ENCODE measurements around the gene NAGPA. TPM values are rescaled to one million over a fixed set of nuclear protein-coding genes. Genes with fewer than 3 reads are reported as not detected.

The NAGPA gene
- polyA plus RNA-seq, 4 donors: 13.2 to 26.8 (median 21.5) TPM

DNA sequence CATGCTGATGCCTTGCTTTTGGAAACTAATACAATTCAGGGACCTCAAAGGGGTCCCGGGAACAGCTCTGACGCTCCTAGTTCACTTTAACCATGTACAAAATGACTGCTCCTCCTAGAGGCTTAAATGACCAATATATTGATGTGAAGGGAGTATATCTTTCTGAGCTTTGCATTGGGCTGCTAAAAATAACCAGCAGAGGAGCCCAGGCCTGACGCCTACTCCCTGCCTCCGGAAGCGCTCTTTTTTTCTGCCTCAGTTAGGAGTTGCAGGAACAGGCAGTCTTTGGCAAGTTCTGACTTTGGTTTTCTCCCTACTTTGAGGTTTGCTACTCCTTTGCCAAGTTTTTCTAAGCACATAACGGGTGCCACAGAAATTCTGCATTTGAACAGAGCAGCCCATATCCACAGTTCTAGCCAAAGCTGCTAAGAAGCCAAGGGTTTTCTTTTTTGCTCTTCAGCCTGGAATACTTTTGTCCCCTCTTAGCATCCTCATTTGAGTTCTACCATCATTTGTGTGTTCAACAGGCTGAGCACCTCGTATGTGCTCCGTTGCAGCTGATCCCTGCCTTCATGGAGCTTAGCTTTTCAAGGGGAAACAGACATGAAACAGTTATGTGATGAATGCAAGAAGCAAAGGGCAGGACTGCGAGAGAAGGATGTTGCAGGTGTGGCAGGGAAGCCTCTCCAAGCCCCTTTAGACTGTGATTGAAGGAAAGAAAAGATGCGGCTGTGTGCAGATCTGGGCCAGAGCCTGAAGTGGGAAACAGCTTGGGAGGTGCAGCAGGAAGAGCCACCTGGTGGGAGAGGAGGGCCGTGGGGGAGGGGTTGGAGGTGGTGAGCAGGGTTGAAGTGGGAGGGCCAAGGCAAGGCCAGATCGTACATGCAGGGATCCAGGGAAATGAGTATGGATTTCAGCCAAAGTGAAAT lies 2.8 kb upstream of the NAGPA start:
- H3K36me3 ChIP-seq (ENCODE audit: control insufficient read depth in 3 of 3, insufficient read depth in 2 of 3, low read depth in 1 of 3, low read length in 3 of 3): peaks cover 0 to 5% (median 0%) of the 10 kb centered on the region in 3 donors
- no peaks in the 10 kb centered on the region for H3K27me3 ChIP-seq (ENCODE audit: control insufficient read depth in 3 of 3, insufficient read depth in 3 of 3, low read length in 3 of 3)
- no peak overlapping the region for H3K4me3 ChIP-seq (ENCODE audit: low read depth in 1 of 3, low read length in 3 of 3)
- H3K9me3 ChIP-seq (ENCODE audit: control insufficient read depth in 2 of 2, insufficient read depth in 1 of 2, low read depth in 1 of 2, low read length in 1 of 2): no peaks in the 10 kb centered on the region
- H3K4me1 ChIP-seq (ENCODE audit: control insufficient read depth in 3 of 3, insufficient read depth in 2 of 3, low read depth in 1 of 3, low read length in 2 of 3): peaks cover 0 to 37% (median 5%) of the 10 kb centered on the region in 3 donors
- WGBS, 3 donors: 54 to 64% (median 60%) methylated on average over 12 of the region's 12 CpGs
- peak overlapping the region in 1 of 3 donors; percentile 77 for H3K27ac ChIP-seq (ENCODE audit: low read depth in 1 of 3, low read length in 2 of 3)
- DNase-seq (peak in 1 of 2 donors; percentile 23), FAIRE-seq (no peak)

DNA sequence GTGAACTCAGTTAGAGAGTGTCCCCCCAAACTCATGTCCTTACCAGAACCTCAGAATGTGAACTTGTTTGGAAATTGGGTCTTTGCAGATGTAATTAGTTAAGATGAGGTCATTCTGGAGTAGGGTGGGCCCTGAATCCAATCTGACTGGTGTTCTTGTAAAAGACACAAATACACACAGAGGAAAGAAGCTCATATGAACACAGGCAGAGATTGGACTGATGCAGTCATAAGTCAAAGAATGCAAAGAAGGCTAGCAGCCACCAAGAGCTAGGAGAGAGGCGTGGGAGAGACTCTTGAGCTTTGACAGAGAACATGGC lies 2.1 kb upstream of the NAGPA start:
- 76 to 84% (median 77%) methylated on average over 1 of the region's 1 CpG for whole genome bisulfite sequencing, 3 donors
- peak overlapping the region in 1 of 3 donors; percentile 77 for H3K27ac ChIP-seq (ENCODE audit: low read depth in 1 of 3, low read length in 2 of 3)
- FAIRE-seq: no peak

DNA sequence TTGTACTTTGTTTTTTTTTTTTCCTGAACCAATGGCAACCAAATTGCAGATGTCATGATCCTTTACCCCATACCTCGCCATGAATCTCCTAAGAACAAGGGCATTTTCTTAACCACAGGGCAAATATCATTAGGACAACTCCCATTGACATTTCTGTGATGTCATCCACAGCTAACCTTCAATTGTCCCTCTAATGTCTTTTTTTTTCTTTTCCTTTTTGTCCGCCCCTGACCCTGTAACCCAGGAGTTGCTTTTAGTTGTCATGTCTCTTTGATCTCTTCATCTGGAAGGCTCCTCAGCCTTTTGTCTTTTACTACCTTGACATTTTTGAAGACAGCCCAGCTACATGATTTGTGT lies 410 bp upstream of the NAGPA start:
- no peaks in the 10 kb centered on the region for H3K9me3 ChIP-seq (ENCODE audit: control insufficient read depth in 2 of 2, insufficient read depth in 1 of 2, low read depth in 1 of 2, low read length in 1 of 2)
- no peak for FAIRE-seq
- 7 to 13% (median 8%) methylated on average over 2 of the region's 2 CpGs for WGBS, 3 donors
- H3K4me3 ChIP-seq (ENCODE audit: low read depth in 1 of 3, low read length in 3 of 3): peak overlapping the region; percentile 73 to 91 (median 75)
- H3K27ac ChIP-seq (ENCODE audit: low read depth in 1 of 3, low read length in 2 of 3): peak overlapping the region in 2 of 3 donors; percentile 72 to 84
- peaks cover 0 to 24% (median 0%) of the 10 kb centered on the region in 3 donors for H3K36me3 ChIP-seq (ENCODE audit: control insufficient read depth in 3 of 3, insufficient read depth in 2 of 3, low read depth in 1 of 3, low read length in 3 of 3)
- no peak for DNase-seq
- H3K4me1 ChIP-seq (ENCODE audit: control insufficient read depth in 3 of 3, insufficient read depth in 2 of 3, low read depth in 1 of 3, low read length in 2 of 3): peaks cover 0 to 29% (median 5%) of the 10 kb centered on the region in 3 donors
- H3K27me3 ChIP-seq (ENCODE audit: control insufficient read depth in 3 of 3, insufficient read depth in 3 of 3, low read length in 3 of 3): no peaks in the 10 kb centered on the region

More for the DNA sequence above, 2.1 kb upstream of the NAGPA start:
- no peak for DNase-seq
- Histone ChIP-seq H3K4me1 (ENCODE audit: control insufficient read depth in 3 of 3, insufficient read depth in 2 of 3, low read depth in 1 of 3, low read length in 2 of 3) (peaks cover 0 to 33% (median 5%) of the 10 kb centered on the region in 3 donors), H3K9me3 (ENCODE audit: control insufficient read depth in 2 of 2, insufficient read depth in 1 of 2, low read depth in 1 of 2, low read length in 1 of 2) (no peaks in the 10 kb centered on the region), H3K4me3 (ENCODE audit: low read depth in 1 of 3, low read length in 3 of 3) (no peak overlapping the region), H3K36me3 (ENCODE audit: control insufficient read depth in 3 of 3, insufficient read depth in 2 of 3, low read depth in 1 of 3, low read length in 3 of 3) (peaks cover 0 to 9% (median 0%) of the 10 kb centered on the region in 3 donors), H3K27me3 (ENCODE audit: control insufficient read depth in 3 of 3, insufficient read depth in 3 of 3, low read length in 3 of 3) (no peaks in the 10 kb centered on the region)

DNA sequence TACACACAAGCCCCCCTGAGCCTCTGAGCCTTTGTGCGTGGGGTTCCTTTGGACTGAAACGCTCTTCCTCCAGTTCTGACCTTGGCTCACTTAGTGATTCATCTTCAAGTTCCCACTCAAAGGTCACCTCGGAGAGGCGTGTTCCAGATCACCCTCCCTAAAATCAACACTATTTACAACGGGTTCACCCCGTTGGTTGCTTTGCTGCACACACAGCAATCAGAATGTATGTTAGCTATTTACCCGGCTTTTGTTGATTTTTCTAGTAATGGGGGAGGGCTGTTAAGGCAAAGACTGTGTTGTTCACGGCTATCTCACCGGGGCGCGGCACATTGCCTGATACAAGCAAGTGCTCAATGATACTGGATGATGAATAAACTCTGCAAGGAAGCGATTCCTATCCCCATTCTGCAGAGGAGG lies 977 bp downstream of the NAGPA start:
- 11 to 30% (median 22%) methylated on average over 12 of the region's 12 CpGs for WGBS, 3 donors
- DNase-seq (peak; percentile 61 to 85), FAIRE-seq (no peak)

DNA sequence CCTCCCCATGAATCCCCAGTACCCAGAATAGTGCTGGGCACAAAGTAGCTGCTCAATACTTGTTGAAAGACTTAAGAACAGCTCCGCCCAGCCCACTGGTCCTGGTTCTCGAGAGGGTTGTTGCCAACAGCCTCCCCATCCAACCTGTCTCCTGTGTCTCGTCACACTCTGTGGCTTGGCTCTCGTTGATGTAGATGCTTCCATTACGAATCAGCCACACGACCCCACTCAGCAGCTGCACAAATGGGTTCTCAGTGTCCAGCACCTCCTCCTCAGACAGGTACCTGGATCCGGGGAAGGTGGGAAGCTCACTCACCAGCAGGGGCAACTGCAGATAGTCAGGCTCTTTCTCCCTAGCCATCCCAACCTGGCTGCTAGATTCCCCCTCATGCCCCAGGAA lies 2.1 kb downstream of the NAGPA start:
- no peaks in the 10 kb centered on the region for H3K9me3 ChIP-seq (ENCODE audit: control insufficient read depth in 2 of 2, insufficient read depth in 1 of 2, low read depth in 1 of 2, low read length in 1 of 2)
- H3K4me3 ChIP-seq (ENCODE audit: low read depth in 1 of 3, low read length in 3 of 3): no peak overlapping the region
- H3K4me1 ChIP-seq (ENCODE audit: control insufficient read depth in 3 of 3, insufficient read depth in 2 of 3, low read depth in 1 of 3, low read length in 2 of 3): peaks cover 0 to 26% (median 5%) of the 10 kb centered on the region in 3 donors
- WGBS, 3 donors: 81 to 89% (median 88%) methylated on average over 7 of the region's 7 CpGs
- H3K36me3 ChIP-seq (ENCODE audit: control insufficient read depth in 3 of 3, insufficient read depth in 2 of 3, low read depth in 1 of 3, low read length in 3 of 3): peaks cover 1 to 50% (median 8%) of the 10 kb centered on the region in 3 donors
- DNase-seq (no peak), FAIRE-seq (no peak)
- no peaks in the 10 kb centered on the region for H3K27me3 ChIP-seq (ENCODE audit: control insufficient read depth in 3 of 3, insufficient read depth in 3 of 3, low read length in 3 of 3)
- no peak overlapping the region for H3K27ac ChIP-seq (ENCODE audit: low read depth in 1 of 3, low read length in 2 of 3)

More for the DNA sequence above, 977 bp downstream of the NAGPA start:
- Histone ChIP-seq H3K9me3 (ENCODE audit: control insufficient read depth in 2 of 2, insufficient read depth in 1 of 2, low read depth in 1 of 2, low read length in 1 of 2) (no peaks in the 10 kb centered on the region), H3K4me3 (ENCODE audit: low read depth in 1 of 3, low read length in 3 of 3) (peak overlapping the region; percentile 73 to 91 (median 75)), H3K36me3 (ENCODE audit: control insufficient read depth in 3 of 3, insufficient read depth in 2 of 3, low read depth in 1 of 3, low read length in 3 of 3) (peaks cover 0 to 38% (median 1%) of the 10 kb centered on the region in 3 donors), H3K27me3 (ENCODE audit: control insufficient read depth in 3 of 3, insufficient read depth in 3 of 3, low read length in 3 of 3) (no peaks in the 10 kb centered on the region), H3K4me1 (ENCODE audit: control insufficient read depth in 3 of 3, insufficient read depth in 2 of 3, low read depth in 1 of 3, low read length in 2 of 3) (peaks cover 0 to 29% (median 5%) of the 10 kb centered on the region in 3 donors), H3K27ac (ENCODE audit: low read depth in 1 of 3, low read length in 2 of 3) (peak overlapping the region; percentile 52 to 83 (median 72))

DNA sequence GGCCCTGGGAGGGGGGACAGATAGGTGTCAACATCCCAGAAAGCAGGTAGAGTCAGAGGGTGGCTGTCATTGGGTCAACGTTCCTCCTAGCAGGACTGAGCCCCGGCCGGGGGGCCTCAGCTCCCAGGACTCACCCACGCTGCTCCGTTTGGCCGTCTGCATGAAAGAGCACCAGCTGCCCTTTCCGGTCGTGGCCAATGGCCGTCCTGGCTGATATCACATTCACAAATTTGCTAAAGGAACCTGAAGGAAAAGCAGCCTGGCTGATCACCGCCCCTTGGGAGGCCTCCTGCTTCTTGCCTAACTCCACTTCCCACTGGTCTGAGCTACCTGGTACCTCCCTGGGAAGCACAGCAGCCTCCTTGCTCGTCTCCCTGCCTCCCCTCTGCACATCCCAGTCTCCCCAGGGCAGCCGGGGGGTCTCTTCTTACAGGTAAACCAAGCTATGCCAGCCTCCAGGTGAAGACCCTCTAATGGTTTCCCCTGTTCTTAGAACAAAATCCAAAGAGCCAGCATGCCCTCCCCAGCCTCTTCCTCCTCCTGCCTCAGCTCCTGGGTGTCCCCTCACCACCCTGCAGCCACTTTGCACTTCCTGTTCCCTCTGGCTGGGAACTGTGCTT lies 3.4 kb downstream of the NAGPA start:
- 86 to 94% (median 94%) methylated on average over 12 of the region's 12 CpGs for WGBS, 3 donors
- H3K27me3 ChIP-seq (ENCODE audit: control insufficient read depth in 3 of 3, insufficient read depth in 3 of 3, low read length in 3 of 3): no peaks in the 10 kb centered on the region
- peaks cover 0 to 14% (median 5%) of the 10 kb centered on the region in 3 donors for H3K4me1 ChIP-seq (ENCODE audit: control insufficient read depth in 3 of 3, insufficient read depth in 2 of 3, low read depth in 1 of 3, low read length in 2 of 3)
- no peaks in the 10 kb centered on the region for H3K9me3 ChIP-seq (ENCODE audit: control insufficient read depth in 2 of 2, insufficient read depth in 1 of 2, low read depth in 1 of 2, low read length in 1 of 2)
- peaks cover 2 to 56% (median 8%) of the 10 kb centered on the region in 3 donors for H3K36me3 ChIP-seq (ENCODE audit: control insufficient read depth in 3 of 3, insufficient read depth in 2 of 3, low read depth in 1 of 3, low read length in 3 of 3)
- no peak overlapping the region for H3K4me3 ChIP-seq (ENCODE audit: low read depth in 1 of 3, low read length in 3 of 3)
- DNase-seq (no peak), FAIRE-seq (no peak)
- no peak overlapping the region for H3K27ac ChIP-seq (ENCODE audit: low read depth in 1 of 3, low read length in 2 of 3)

DNA sequence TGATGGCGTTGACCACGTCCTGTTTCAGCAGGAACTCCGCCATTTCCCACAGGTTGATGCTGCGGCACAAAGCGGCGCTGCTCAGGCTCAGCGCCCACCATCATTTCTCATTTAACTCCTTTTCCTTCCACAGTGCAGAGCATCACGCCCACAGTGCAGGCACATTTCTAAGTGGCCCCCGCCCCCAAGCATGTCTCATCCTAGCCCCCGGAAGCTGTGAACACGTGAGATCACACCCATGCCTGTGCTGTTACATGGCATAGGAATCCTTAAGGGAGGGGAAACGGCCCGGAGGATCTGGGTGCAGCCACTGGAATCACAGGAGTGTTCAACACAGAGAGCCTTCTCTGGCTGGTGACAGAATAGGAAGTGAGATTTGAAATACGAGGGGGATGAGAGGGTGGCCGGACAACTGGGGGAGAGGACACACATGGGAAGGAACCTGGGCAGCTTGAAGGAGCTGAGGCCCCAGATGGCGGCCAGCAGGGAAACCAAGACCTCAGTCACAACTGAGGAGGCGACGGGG lies 4.7 kb downstream of the NAGPA start:
- 88 to 93% (median 90%) methylated on average over 18 of the region's 18 CpGs for WGBS, 3 donors
- H3K27me3 ChIP-seq (ENCODE audit: control insufficient read depth in 3 of 3, insufficient read depth in 3 of 3, low read length in 3 of 3): no peaks in the 10 kb centered on the region
- no peak for FAIRE-seq
- H3K9me3 ChIP-seq (ENCODE audit: control insufficient read depth in 2 of 2, insufficient read depth in 1 of 2, low read depth in 1 of 2, low read length in 1 of 2): no peaks in the 10 kb centered on the region
- no peak for DNase-seq
- H3K4me1 ChIP-seq (ENCODE audit: control insufficient read depth in 3 of 3, insufficient read depth in 2 of 3, low read depth in 1 of 3, low read length in 2 of 3): peaks cover 0 to 4% (median 0%) of the 10 kb centered on the region in 3 donors
- no peak overlapping the region for H3K27ac ChIP-seq (ENCODE audit: low read depth in 1 of 3, low read length in 2 of 3)
- peaks cover 2 to 64% (median 8%) of the 10 kb centered on the region in 3 donors for H3K36me3 ChIP-seq (ENCODE audit: control insufficient read depth in 3 of 3, insufficient read depth in 2 of 3, low read depth in 1 of 3, low read length in 3 of 3)
- no peak overlapping the region for H3K4me3 ChIP-seq (ENCODE audit: low read depth in 1 of 3, low read length in 3 of 3)

DNA sequence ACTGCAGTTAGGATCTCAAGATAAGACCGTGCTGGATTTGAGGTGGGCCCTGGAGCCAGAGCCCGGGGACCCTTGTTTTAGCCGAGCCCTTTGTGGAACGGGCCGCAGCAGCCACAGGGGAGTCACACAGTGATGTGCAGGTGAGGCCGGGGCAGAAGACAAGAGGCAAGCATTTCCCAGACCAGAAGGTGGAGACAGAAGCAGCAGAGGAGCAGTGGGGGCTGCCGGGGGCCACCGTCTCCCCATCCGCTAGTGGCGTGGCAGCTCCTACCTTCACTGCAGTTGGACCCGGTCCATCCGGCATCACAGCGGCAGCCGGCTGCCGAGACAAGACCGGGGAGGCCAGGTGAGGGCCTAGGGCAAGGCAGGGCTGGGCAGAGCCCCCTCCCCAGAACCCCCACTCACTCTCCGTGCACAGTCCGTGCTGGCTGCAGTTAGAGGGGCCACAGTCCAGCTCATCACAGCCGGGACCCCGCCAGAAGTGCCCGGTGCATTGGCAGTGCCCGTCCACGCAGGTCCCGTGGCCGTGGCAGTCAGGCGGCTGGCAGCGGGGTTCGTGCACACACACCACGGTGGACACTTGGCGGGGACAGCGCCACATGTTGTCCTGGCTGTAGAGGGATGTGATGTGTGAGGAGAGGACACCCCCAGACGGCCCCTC lies 6.0 kb downstream of the NAGPA start:
- Histone ChIP-seq H3K4me3 (ENCODE audit: low read depth in 1 of 3, low read length in 3 of 3) (no peak overlapping the region), H3K4me1 (ENCODE audit: control insufficient read depth in 3 of 3, insufficient read depth in 2 of 3, low read depth in 1 of 3, low read length in 2 of 3) (no peaks in the 10 kb centered on the region), H3K27ac (ENCODE audit: low read depth in 1 of 3, low read length in 2 of 3) (no peak overlapping the region), H3K9me3 (ENCODE audit: control insufficient read depth in 2 of 2, insufficient read depth in 1 of 2, low read depth in 1 of 2, low read length in 1 of 2) (no peaks in the 10 kb centered on the region), H3K27me3 (ENCODE audit: control insufficient read depth in 3 of 3, insufficient read depth in 3 of 3, low read length in 3 of 3) (no peaks in the 10 kb centered on the region), H3K36me3 (ENCODE audit: control insufficient read depth in 3 of 3, insufficient read depth in 2 of 3, low read depth in 1 of 3, low read length in 3 of 3) (peaks cover 2 to 64% (median 8%) of the 10 kb centered on the region in 3 donors)
- WGBS, 3 donors: 94 to 95% (median 95%) methylated on average over 25 to 32 of the region's 32 CpGs
- FAIRE-seq: no peak
- DNase-seq: no peak

Measured in small intestine (tissue), 7 donors.